ENCODE measurements around the gene RYR2.
A peak's percentile ranks its signal among the peaks of the same experiment; 100 is the strongest.

GRCh38 chr1:237591353-237591752 lies 549.4 kb downstream of the RYR2 start:
- TF ChIP-seq CTCF (IDR thresholded peaks at IDR 0.05; ENCODE audit: low read depth, low read length), result peak; percentile 62
- TF ChIP-seq EZH2phosphoT487 (IDR thresholded peaks at IDR 0.05; ENCODE audit: low read depth), result no peak

Measured in OCI-LY3 (cell line).